Mesenteric fat pad (tissue), 1 donor: ENCODE results near the gene CUX1. TPM values are rescaled to one million over a fixed set of nuclear protein-coding genes. Genes with fewer than 3 reads are reported as not detected.
A peak's percentile ranks its signal among the peaks of the same experiment; 100 is the strongest.
"Not testable (repeated sequence)": the region's sequence is repeated elsewhere in the genome, so short reads cannot be mapped to it uniquely, and the experiment has no call there.

Source experiments
- DNase-seq: peaks from one replicate; pipeline ENCODE4 v3.0.0-alpha.2; 2020; ENCODE audit warnings: low spot score
- total RNA-seq: library from RNA; stranded (reverse); fragmentation: NEBNext Ultra II Directional; extraction: Animal tissue kit (Norgen Biotek cat#: 25700); gene quantifications from one replicate; pipeline ENCODE4 v1.2.1, GENCODE V29; 2021
- donor health status: DM: yes; HTN: yes; CAD: no.

The CUX1 gene
- total RNA-seq, 1 donor from 2014 or later: 115 TPM

DNA sequence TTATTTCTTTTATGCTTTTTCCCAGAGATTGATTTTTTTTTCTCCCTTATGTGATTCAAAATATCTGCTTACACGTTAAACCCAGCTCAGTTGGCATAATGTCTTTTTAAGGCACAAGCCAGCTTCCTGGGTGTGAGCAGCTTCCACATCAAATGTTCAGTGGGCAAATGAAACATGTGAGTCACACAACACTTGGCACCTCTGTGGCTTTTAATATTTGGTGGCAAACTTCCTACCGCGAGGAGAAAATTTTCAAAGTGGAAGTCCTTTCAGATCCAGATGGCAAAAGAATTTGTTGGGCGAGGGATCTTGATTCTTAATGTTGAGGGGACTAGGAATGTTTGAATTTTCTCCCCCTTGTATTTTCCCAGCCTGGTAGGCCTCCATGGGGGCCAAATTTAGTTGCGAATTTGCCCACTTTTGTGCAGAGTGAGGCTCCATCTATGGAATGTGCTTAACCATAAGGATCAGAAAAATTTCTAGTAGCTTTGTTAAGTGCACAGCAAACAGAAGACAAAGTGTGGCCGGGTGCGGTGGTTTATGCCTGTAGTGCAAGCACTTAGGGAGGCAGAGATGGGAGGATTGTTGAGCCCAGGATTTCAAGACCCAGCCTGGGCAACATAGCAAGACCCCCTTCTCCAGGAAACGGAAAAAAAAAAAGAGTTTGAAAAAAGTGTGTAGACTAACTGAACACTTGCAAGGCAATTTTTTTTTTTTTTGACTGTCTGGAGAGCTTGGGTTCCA, 31.0 kb downstream of the CUX1 start:
- DNase-seq: no peak

- not testable (repeated sequence) for DNase-seq
Observed at GRCh38 chr7:101849314-101849713, 31.9 kb downstream of the CUX1 start.

DNA sequence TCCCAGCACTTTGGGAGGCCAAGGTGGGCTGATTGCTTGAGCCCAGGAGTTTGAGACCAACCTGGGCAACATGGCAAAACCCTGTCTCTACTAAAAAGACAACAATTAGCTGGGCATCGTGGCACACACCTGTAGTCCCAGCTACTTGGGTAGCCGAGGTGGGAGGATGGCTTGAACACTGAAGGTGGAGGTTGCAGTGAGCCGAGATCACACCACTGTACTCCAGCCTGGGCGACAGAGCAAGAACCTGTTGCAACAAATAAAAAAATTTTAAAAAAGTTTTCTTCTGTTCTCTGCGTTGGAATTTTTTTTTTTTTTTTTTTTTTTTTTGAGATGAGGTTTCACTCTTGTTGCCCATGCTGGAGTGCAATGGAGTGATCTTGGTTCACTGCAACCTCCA, 34.9 kb downstream of the CUX1 start:
- DNase-seq: not testable (repeated sequence)

GRCh38 chr7:101853684-101854083, 36.3 kb downstream of the CUX1 start:
- DNase-seq: no peak

GRCh38 chr7:101854084-101854865, 36.8 kb downstream of the CUX1 start:
- DNase-seq: no peak

DNA sequence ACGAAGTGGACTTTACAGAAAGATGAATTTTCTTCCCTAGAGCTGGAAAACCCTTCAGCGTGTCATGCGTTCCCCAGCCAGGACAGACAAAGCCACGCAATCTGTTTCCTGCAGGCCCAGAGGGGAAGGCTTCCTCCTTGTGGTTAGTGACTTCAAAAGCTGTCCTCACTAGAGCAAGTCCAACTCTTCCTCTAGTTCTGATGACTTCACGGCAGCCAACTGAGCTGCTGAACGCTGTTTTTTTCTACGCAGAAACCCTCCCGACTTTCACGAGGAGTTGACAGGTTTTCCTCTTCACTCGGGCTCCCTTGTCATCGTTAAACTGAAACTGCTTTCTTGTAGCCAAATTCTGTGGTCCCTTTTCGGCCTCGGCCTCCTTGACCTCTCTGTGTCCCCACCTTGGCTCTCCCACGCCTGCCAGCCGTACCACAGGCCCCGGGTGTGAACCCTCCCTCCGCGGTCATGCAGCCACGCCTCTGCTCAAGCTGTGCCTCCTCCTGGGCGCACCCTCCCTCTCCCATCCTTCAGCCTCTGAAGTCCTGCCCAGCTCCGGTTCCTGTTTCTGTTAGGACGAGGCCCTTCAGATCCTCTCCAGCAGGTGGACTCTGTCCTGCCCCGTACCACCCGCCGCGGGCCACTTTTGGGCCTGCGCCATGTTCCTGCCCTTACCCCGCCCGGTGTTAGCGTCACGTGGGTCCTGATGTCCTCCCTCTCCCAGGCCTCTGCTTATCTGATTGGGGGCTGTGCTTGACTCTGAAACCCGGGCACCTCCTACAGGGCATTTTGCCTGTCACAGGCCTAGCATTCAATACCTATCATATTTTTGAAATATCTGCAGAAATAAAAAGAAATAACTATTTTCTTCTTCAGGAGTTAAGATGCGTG, 39.3 kb downstream of the CUX1 start:
- DNase-seq: peak; percentile 94

DNA sequence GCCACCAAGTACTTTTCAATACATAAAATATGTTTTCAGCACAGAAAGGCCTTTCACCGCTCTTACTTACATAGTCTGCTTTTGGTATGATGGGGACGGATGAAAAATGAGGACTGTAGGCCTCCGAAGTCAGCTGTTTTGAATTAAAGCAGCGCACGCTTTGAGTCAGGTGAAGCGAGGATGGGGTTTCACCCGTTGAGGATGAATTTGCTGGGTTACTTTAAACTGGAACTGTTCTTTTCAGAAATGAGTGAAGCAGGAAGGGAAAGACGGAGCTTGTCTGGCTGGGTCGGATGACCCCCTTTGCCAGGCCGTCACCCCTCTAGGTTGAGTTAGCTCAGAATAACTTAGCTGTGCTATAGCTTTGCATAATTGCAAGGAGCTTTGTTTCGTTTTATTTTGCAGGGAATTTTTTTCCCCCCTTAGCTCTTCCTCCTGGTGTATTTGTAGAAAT, 40.0 kb downstream of the CUX1 start:
- DNase-seq: no peak

GRCh38 chr7:101858437-101859385, 41.3 kb downstream of the CUX1 start:
- DNase-seq: no peak

DNA sequence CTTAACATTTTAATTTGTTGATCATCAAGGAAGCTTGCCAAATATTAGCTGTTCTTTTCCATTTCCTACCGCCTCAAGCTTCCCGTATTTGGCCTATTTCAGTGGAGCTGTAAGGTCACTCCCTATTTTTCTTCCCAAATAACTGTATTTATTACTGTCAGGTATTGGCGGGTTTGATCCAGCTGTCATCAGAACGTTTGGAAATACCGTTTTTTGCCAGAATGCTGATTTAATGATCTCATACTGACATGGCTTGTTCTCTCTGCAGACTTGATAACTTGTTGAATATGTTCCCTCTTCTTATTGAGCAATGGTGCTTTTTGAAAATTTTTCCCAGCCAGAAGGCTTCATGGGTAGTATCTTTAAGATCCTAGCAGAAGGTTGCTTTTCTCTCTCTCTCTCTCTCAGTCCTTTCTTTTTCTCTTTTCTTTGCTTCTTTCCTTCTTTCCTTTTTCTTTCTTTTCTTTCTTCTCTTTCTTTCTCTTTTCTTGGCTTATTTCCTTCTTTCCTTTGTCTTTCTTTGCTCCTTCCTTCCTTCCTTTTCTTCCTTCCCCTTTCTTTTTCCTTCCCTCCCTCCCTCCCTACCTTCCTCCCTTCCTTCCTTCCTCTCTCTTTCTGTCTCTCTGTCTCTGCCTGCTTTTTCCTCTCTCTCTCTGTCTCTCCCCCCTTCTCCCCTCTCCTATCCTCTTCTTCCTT, 42.1 kb downstream of the CUX1 start:
- no peak for DNase-seq

GRCh38 chr7:101860316-101861217, 43.1 kb downstream of the CUX1 start:
- no peak for DNase-seq

GRCh38 chr7:101861218-101861775, 43.9 kb downstream of the CUX1 start:
- no peak for DNase-seq

DNA sequence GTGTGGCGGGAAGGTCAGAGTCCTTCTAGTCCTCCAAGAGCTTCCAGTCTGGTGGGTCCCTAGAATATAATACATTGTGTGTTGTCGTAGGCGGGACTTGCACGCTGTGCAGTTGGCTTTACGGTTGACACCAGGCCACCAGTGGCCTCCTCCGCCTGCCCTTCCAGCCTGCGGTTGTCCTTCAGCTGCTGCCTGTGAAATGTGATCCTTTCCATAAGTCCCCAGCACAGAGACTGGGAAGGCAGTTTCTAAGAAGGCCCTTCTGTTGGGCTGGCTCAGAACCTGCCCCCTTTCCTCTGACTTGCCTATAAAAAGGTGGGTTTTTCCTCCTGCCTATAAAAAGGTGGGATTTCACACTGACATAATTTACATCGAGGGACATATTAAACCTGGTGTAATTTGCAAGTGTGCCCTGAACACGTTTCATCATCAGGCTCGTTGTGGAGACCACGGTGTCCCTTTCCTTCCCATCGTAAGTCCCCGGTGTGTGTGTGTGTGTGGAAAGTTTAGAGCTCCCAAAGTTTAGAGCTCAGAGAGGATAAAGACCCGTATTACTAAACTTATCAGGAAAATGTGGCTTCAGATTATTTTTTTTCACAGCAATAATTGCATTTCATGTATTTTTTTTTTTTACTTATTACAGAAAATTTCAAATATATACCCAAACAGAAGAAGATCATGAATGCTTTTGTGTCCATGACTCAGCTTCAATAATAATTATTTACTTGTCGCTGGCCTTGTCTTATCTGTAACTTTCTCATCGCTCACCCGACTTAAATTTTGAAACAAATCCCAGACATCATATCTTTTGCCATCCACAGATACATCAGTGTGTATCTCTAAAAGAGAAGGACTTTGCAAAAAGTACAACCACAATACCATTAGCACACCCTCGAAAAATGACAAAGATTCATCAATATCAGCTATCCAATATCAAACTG, 45.1 kb downstream of the CUX1 start:
- DNase-seq: no peak

GRCh38 chr7:101863598-101863997, 46.2 kb downstream of the CUX1 start:
- DNase-seq: no peak

- no peak for DNase-seq
Observed at GRCh38 chr7:101864039-101864438, 46.6 kb downstream of the CUX1 start.

DNA sequence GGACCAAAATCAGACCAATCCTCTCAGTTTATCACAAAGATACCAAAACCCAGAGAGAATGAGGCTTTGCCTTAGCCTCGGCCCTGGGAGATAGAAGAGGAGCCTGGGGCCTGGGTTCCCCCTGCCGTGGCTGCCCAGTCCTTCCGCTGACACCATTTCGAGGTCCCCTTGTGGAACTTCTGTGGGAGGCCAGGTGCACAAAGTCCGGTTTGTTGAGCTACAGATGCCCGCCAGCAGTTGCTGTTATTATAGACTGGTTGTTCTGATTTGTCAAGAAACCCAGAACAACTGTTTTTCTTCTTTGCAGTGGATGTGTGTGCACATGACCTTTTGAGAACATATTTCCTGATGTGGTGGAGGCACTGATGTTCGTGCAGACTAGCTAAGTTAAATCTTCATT, 47.6 kb downstream of the CUX1 start:
- DNase-seq: no peak

DNA sequence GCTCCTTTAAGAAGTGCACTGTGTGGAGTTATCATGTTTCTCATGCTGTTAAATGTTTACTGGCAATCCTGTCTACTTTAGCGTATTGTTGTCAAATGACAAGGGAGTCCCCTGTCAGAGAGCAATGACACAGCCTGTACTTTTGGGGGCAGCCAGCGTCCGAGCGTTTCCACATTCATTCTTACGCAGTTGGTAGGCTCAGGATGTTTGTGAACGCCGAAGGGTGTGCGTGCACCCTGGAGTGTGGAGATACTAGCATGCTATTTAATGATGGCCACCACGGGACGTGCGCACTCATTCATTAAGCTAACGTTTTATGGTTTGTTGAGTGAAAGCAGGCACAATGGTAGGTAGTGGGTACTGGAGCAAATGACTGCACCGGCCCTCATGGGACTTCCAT, 48.0 kb downstream of the CUX1 start:
- DNase-seq: no peak

GRCh38 chr7:101866328-101866727, 48.9 kb downstream of the CUX1 start:
- no peak for DNase-seq
